ENCODE measurements around the gene DKKL1. TPM values are rescaled to one million over a fixed set of nuclear protein-coding genes. Genes with fewer than 3 reads are reported as not detected.

DKKL1 gene
- total and polyA plus RNA-seq, 2 experiments from 2014 or later: 0.76 to 2.9 TPM

GRCh38 chr19:49349567-49349966, 14.1 kb upstream of the DKKL1 start:
- H3K79me2 ChIP-seq (replicated peaks; ENCODE audit: insufficient read depth): peaks cover 3% of the 10 kb centered on the region
- no peak for ATAC-seq
- Mint-ChIP-seq H3K9me3 (peaks cover 3% of the 10 kb centered on the region; the same call in 1 of the 3 replicates), H3K27me3 (ENCODE audit: insufficient read depth, low read depth, poor library complexity) (peaks cover 20% of the 10 kb centered on the region), H3K36me3 (ENCODE audit: low read depth) (peaks cover 97% of the 10 kb centered on the region), H3K27ac (0 out of 2 replicates have a peak overlapping the region, but pooled peaks have one; percentile 35), H3K4me3 (no peak overlapping the region), H3K4me1 (peaks cover 6% of the 10 kb centered on the region; the same call in 2 of the 3 replicates)
- DNase-seq (ENCODE audit: low spot score): no peak
- H2AFZ ChIP-seq: no peak overlapping the region
- TF ChIP-seq STAT1 (IDR thresholded peaks at IDR 0.05; ENCODE audit: unreplicated experiment) (no peak), EZH2 (IDR thresholded peaks at IDR 0.05; ENCODE audit: low read depth, unreplicated experiment) (no peak), CREB1 (CRISPR knock-in tag; IDR thresholded peaks at IDR 0.05; ENCODE audit: low read depth) (no peak), ZNF462 (CRISPR knock-in tag; IDR thresholded peaks at IDR 0.05) (no peak), REST (IDR thresholded peaks at IDR 0.05; ENCODE audit: unreplicated experiment) (no peak), ZNF331 (CRISPR knock-in tag; IDR thresholded peaks at IDR 0.05; ENCODE audit: low read depth) (no peak), EZH2phosphoT487 (IDR thresholded peaks at IDR 0.05; ENCODE audit: unreplicated experiment) (no peak), ZNF114 (CRISPR knock-in tag; IDR thresholded peaks at IDR 0.05) (no peak), CTCF (conservative IDR thresholded peaks at IDR 0.05; ENCODE audit: low read depth in 2 of 2) (no peak), POLR2AphosphoS5 (IDR thresholded peaks at IDR 0.05; ENCODE audit: low read depth) (no peak), JUNB (IDR thresholded peaks at IDR 0.05; ENCODE audit: unreplicated experiment) (no peak), NANOG (IDR thresholded peaks at IDR 0.05; ENCODE audit: borderline replicate concordance) (no peak), ETS1 (IDR thresholded peaks at IDR 0.05) (no peak)
- peaks cover 6% of the 10 kb centered on the region; the same call in 1 of the 2 replicates for H4K20me1 ChIP-seq (replicated peaks; ENCODE audit: insufficient read depth)
- H3K4me1 ChIP-seq (ENCODE audit: insufficient read depth): no peaks in the 10 kb centered on the region
- no peak overlapping the region for H3K4me2 ChIP-seq
- H3F3A ChIP-seq (replicated peaks; ENCODE audit: low read depth): 0 out of 2 replicates have a peak, but pooled peaks cover 10% of the 10 kb centered on the region
- H3K27ac ChIP-seq (ENCODE audit: low read depth): no peak overlapping the region
- no peaks in the 10 kb centered on the region for H3K27me3 ChIP-seq (ENCODE audit: insufficient read depth)
- no peak overlapping the region for H3K4me3 ChIP-seq
- H3K36me3 ChIP-seq (ENCODE audit: insufficient read depth): peaks cover 59% of the 10 kb centered on the region
- H3K9me2 ChIP-seq (ENCODE audit: insufficient read depth): no peaks in the 10 kb centered on the region

Measured in GM23338 (cell line).